Measurements from ENCODE around the gene DENND1A.

DENND1A gene

GRCh38 chr9:123778232-123778902 lies 151.6 kb downstream of the DENND1A start:
- peaks cover 0 to 2% of the 10 kb centered on the region in 2 donors for H3K9me3 ChIP-seq (replicated peaks in 1 of 2; ENCODE audit: control insufficient read depth in 2 of 2, insufficient read depth in 1 of 2, low read depth in 1 of 2, low read length in 2 of 2)
- no peaks in the 10 kb centered on the region for H3K79me1 ChIP-seq (ENCODE audit: low read depth, low read length)
- H3K14ac ChIP-seq (ENCODE audit: low read length): no peak overlapping the region
- no peak overlapping the region for H2BK15ac ChIP-seq (ENCODE audit: low read length)
- no peaks in the 10 kb centered on the region for H3K36me3 ChIP-seq (replicated peaks in 1 of 2; ENCODE audit: control insufficient read depth in 2 of 2, insufficient read depth in 2 of 2, low read length in 2 of 2)
- no peak overlapping the region for H4K91ac ChIP-seq (ENCODE audit: low read depth, low read length, poor library complexity)
- no peak for DNase-seq (ENCODE audit: low spot score)
- no peak overlapping the region for H2AK5ac ChIP-seq (ENCODE audit: low read depth, low read length)
- H2AFZ ChIP-seq (ENCODE audit: low read length): no peak overlapping the region
- peaks cover 3 to 10% of the 10 kb centered on the region in 2 donors for H3K4me1 ChIP-seq (ENCODE audit: control insufficient read depth in 2 of 2, insufficient read depth in 1 of 2, low read depth in 1 of 2, low read length in 2 of 2)
- no peak overlapping the region for H3K18ac ChIP-seq (ENCODE audit: low read length)
- no peak overlapping the region for H3K27ac ChIP-seq (replicated peaks; ENCODE audit: low read length)
- H2BK120ac ChIP-seq (ENCODE audit: low read depth, low read length): no peak overlapping the region
- H3K9ac ChIP-seq (ENCODE audit: low read depth, low read length, poor library complexity): no peak overlapping the region
- WGBS, 2 donors (ENCODE audit: extremely low coverage in 2 of 2, insufficient read length in 2 of 2, insufficient replicate concordance in 1 of 2): no CpG with 5 or more reads among the region's 8 CpGs
- no peak overlapping the region for H3K4me2 ChIP-seq (ENCODE audit: insufficient read depth, low read length, poor library complexity, severe bottlenecking)
- H4K8ac ChIP-seq (ENCODE audit: low read depth, low read length): no peak overlapping the region
- H3K4ac ChIP-seq (ENCODE audit: low read length): no peak overlapping the region
- no peak overlapping the region for H3K23ac ChIP-seq (ENCODE audit: low read depth, low read length, poor library complexity)
- H3K27me3 ChIP-seq (ENCODE audit: control insufficient read depth in 3 of 3, insufficient read depth in 3 of 3, low read depth in 1 of 3, low read length in 3 of 3): no peaks in the 10 kb centered on the region
- H3K4me3 ChIP-seq (ENCODE audit: low read length in 2 of 2): no peak overlapping the region
- H2BK12ac ChIP-seq (ENCODE audit: low read length): no peak overlapping the region
- no peak overlapping the region for H2BK5ac ChIP-seq (ENCODE audit: low read length)

- H3K23ac ChIP-seq (ENCODE audit: low read depth, low read length, poor library complexity): no peak overlapping the region
- no peak overlapping the region for H4K8ac ChIP-seq (ENCODE audit: low read depth, low read length)
- DNase-seq (ENCODE audit: low spot score): no peak
- H2AK5ac ChIP-seq (ENCODE audit: low read depth, low read length): no peak overlapping the region
- no peak overlapping the region for H3K4ac ChIP-seq (ENCODE audit: low read length)
- H3K36me3 ChIP-seq (replicated peaks in 1 of 2; ENCODE audit: control insufficient read depth in 2 of 2, insufficient read depth in 2 of 2, low read length in 2 of 2): no peaks in the 10 kb centered on the region
- H3K9ac ChIP-seq (ENCODE audit: low read depth, low read length, poor library complexity): no peak overlapping the region
- H2BK120ac ChIP-seq (ENCODE audit: low read depth, low read length): no peak overlapping the region
- peaks cover 3 to 10% of the 10 kb centered on the region in 2 donors for H3K4me1 ChIP-seq (ENCODE audit: control insufficient read depth in 2 of 2, insufficient read depth in 1 of 2, low read depth in 1 of 2, low read length in 2 of 2)
- no peak overlapping the region for H3K4me3 ChIP-seq (ENCODE audit: low read length in 2 of 2)
- no peak overlapping the region for H2AFZ ChIP-seq (ENCODE audit: low read length)
- H3K9me3 ChIP-seq (replicated peaks in 1 of 2; ENCODE audit: control insufficient read depth in 2 of 2, insufficient read depth in 1 of 2, low read depth in 1 of 2, low read length in 2 of 2): peaks cover 0 to 2% of the 10 kb centered on the region in 2 donors
- no peaks in the 10 kb centered on the region for H3K79me1 ChIP-seq (ENCODE audit: low read depth, low read length)
- H2BK5ac ChIP-seq (ENCODE audit: low read length): no peak overlapping the region
- H4K91ac ChIP-seq (ENCODE audit: low read depth, low read length, poor library complexity): no peak overlapping the region
- no peak overlapping the region for H3K27ac ChIP-seq (replicated peaks; ENCODE audit: low read length)
- no peak overlapping the region for H2BK15ac ChIP-seq (ENCODE audit: low read length)
- no peak overlapping the region for H3K14ac ChIP-seq (ENCODE audit: low read length)
- no CpG with 5 or more reads among the region's 7 CpGs for WGBS, 2 donors (ENCODE audit: extremely low coverage in 2 of 2, insufficient read length in 2 of 2, insufficient replicate concordance in 1 of 2)
- H2BK12ac ChIP-seq (ENCODE audit: low read length): no peak overlapping the region
- H3K18ac ChIP-seq (ENCODE audit: low read length): no peak overlapping the region
- no peak overlapping the region for H3K4me2 ChIP-seq (ENCODE audit: insufficient read depth, low read length, poor library complexity, severe bottlenecking)
- H3K27me3 ChIP-seq (ENCODE audit: control insufficient read depth in 3 of 3, insufficient read depth in 3 of 3, low read depth in 1 of 3, low read length in 3 of 3): no peaks in the 10 kb centered on the region
Measured at GRCh38 chr9:123776708-123777537, 153.0 kb downstream of the DENND1A start.

DNA sequence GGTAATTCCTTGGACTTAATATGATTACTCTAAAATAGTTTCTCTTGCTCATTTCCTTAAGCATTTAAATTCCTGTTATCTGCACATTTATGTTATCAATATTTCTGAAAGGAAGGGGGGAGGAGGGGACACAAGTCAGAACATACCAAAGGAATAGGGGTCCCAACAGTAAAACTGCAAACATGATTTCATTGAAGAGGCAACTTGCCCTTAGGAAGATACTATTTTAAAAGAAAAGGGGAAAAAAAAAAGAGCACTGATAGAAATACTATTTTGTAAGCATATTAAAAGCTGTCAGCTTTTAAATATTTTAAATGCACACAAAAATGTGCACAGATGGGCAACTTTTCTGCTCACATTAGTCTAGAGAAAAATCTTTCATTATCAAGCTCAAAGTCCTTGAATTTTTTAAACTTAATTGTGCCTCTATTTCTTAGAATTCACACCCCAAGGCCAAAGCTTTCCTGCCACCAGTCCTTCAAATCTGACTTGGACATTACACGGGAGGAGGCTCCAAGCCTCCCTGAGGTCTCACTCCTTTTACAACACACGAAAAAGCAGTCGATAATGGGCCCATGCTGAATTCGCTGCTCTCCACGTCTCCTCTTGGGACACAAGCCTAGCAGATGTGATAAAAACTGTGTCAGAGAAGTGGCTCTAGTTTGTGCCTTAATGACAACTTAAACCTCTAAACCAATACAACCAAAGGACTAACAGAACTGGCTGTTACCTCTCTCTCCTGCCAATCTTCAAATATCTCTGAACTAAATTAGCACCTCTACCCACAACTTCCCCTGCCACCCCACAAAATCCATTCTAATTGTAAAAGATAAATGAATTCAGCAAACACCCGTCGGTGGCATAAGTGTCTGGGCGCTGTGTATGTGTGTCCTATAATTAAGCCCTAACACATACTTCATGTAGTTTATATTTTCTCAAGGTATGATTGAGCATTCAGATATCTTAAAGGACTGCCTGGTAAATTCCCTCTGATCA lies 154.3 kb downstream of the DENND1A start:
- no peak overlapping the region for H3K4ac ChIP-seq (ENCODE audit: low read length)
- no peak overlapping the region for H3K4me3 ChIP-seq (ENCODE audit: low read length in 2 of 2)
- H3K14ac ChIP-seq (ENCODE audit: low read length): no peak overlapping the region
- no peak overlapping the region for H2BK5ac ChIP-seq (ENCODE audit: low read length)
- peaks cover 0 to 2% of the 10 kb centered on the region in 2 donors for H3K9me3 ChIP-seq (replicated peaks in 1 of 2; ENCODE audit: control insufficient read depth in 2 of 2, insufficient read depth in 1 of 2, low read depth in 1 of 2, low read length in 2 of 2)
- H3K18ac ChIP-seq (ENCODE audit: low read length): no peak overlapping the region
- H2BK15ac ChIP-seq (ENCODE audit: low read length): no peak overlapping the region
- no peak overlapping the region for H3K9ac ChIP-seq (ENCODE audit: low read depth, low read length, poor library complexity)
- H2BK120ac ChIP-seq (ENCODE audit: low read depth, low read length): no peak overlapping the region
- H3K4me1 ChIP-seq (ENCODE audit: control insufficient read depth in 2 of 2, insufficient read depth in 1 of 2, low read depth in 1 of 2, low read length in 2 of 2): peaks cover 3 to 10% of the 10 kb centered on the region in 2 donors
- no peaks in the 10 kb centered on the region for H3K36me3 ChIP-seq (replicated peaks in 1 of 2; ENCODE audit: control insufficient read depth in 2 of 2, insufficient read depth in 2 of 2, low read length in 2 of 2)
- no CpG with 5 or more reads among the region's 8 CpGs for WGBS, 2 donors (ENCODE audit: extremely low coverage in 2 of 2, insufficient read length in 2 of 2, insufficient replicate concordance in 1 of 2)
- H2BK12ac ChIP-seq (ENCODE audit: low read length): no peak overlapping the region
- no peak overlapping the region for H3K4me2 ChIP-seq (ENCODE audit: insufficient read depth, low read length, poor library complexity, severe bottlenecking)
- H4K91ac ChIP-seq (ENCODE audit: low read depth, low read length, poor library complexity): no peak overlapping the region
- no peak for DNase-seq (ENCODE audit: low spot score)
- H4K8ac ChIP-seq (ENCODE audit: low read depth, low read length): no peak overlapping the region
- no peak overlapping the region for H3K23ac ChIP-seq (ENCODE audit: low read depth, low read length, poor library complexity)
- no peak overlapping the region for H2AK5ac ChIP-seq (ENCODE audit: low read depth, low read length)
- no peaks in the 10 kb centered on the region for H3K79me1 ChIP-seq (ENCODE audit: low read depth, low read length)
- H3K27ac ChIP-seq (replicated peaks; ENCODE audit: low read length): no peak overlapping the region
- no peaks in the 10 kb centered on the region for H3K27me3 ChIP-seq (ENCODE audit: control insufficient read depth in 3 of 3, insufficient read depth in 3 of 3, low read depth in 1 of 3, low read length in 3 of 3)
- H2AFZ ChIP-seq (ENCODE audit: low read length): no peak overlapping the region

Data from neuronal stem cell (in vitro differentiated cells).